ENCODE data around the gene IFT27.

IFT27 gene

GRCh38 chr22:36715647-36716046 is 60.3 kb downstream of the IFT27 start:
- no peak for DNase-seq

GRCh38 chr22:36714110-36714509 is 61.8 kb downstream of the IFT27 start:
- no peak for DNase-seq

DNA sequence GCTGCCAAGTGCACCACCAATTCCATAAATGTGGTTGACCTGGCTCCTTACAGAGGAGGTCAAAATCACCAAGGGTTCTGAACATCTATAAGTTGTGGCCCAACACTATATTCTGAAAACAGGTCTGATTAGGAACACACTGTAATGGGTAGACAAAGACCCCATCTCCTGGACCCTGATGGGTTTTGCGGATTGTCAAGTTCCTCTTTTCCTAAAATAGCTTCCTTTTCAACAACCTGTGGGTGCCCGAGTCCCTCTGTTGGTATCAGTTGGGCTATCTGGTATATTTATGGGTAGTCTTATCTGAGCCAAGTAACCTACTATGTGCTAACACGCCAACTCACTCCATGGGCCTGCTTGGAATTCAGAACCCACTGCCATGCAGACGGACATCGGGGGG is 62.5 kb downstream of the IFT27 start:
- no peak for DNase-seq

Measured in hematopoietic multipotent progenitor cell treated with erythropoietin and hydrocortisone succinate and interleukin-3 and kit ligand, for 8 days (in vitro differentiated cells).